Gastrocnemius medialis (tissue), 4 donors: ENCODE results near the gene RBM47.

Experiments
- CTCF ChIP-seq, 5 experiments: fragments of 450-650 bp in 3 of 5; fragments of 200-600 bp in 2 of 5; sonication (generic) in 2 of 5; IDR thresholded peaks in 4 of 5; conservative IDR thresholded peaks in 1 of 5; 1 replicate in 4 of 5; 2 replicates in 1 of 5; pipeline ENCODE4 v1.5.1; 2016 to 2019; ENCODE audit warnings: antibody characterized with exemption in 5 of 5, mild to moderate bottlenecking in 3 of 5, moderate library complexity in 3 of 5
- POLR2A ChIP-seq, 2 donors: fragments of 450-650 bp; IDR thresholded peaks; one replicate each; pipeline ENCODE4 v1.6.1; 2017; ENCODE audit warnings: antibody characterized with exemption in 2 of 2, mild to moderate bottlenecking in 2 of 2, moderate library complexity in 2 of 2

GRCh38 chr4:40458683-40459082, 171.0 kb downstream of the RBM47 start:
- TF ChIP-seq CTCF (IDR thresholded peaks at IDR 0.05 in 4 of 5, conservative IDR thresholded peaks at IDR 0.05 in 1 of 5) (no peak), POLR2A (IDR thresholded peaks at IDR 0.05) (no peak)
